GM18907 (cell line): ENCODE results near the gene MMP24OS.

ENCODE experiments used
- ATAC-seq: cut with Tn5 transposase; IDR thresholded peaks from one replicate; pipeline ENCODE4 v1.9.1; 2021; ENCODE audit warnings: mild to moderate bottlenecking, moderate library complexity; ENCODE audit not compliant: unreplicated experiment

The MMP24OS gene

DNA sequence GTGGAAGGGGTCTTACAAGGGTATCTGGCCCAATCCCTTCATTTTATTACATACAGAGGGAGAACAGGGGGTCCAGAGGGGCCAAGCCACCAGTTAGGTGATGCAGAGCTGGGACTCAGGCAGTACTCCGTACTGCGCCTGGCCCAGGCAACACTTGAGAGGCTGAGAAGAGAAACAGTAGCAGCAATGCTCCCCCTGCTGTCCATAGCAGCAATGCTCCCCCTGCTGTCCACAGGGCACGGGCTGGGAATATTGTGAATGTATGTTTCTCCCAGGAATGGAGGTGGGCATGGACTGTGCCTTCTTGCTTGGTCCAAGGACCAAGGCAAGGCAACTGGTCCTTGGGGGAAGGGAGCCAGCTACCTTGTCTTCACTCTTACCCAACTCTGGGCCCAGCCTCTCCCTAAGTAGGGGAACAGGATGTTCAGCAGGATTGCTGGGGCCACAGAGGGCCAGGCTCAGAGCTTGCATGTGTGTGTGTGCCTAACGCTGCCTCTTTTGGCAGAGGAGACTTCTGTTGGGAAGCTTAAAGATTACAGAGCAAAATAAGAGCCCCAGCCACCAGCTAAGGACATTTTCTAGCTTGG lies 29.1 kb upstream of the MMP24OS start:
- ATAC-seq: no peak

DNA sequence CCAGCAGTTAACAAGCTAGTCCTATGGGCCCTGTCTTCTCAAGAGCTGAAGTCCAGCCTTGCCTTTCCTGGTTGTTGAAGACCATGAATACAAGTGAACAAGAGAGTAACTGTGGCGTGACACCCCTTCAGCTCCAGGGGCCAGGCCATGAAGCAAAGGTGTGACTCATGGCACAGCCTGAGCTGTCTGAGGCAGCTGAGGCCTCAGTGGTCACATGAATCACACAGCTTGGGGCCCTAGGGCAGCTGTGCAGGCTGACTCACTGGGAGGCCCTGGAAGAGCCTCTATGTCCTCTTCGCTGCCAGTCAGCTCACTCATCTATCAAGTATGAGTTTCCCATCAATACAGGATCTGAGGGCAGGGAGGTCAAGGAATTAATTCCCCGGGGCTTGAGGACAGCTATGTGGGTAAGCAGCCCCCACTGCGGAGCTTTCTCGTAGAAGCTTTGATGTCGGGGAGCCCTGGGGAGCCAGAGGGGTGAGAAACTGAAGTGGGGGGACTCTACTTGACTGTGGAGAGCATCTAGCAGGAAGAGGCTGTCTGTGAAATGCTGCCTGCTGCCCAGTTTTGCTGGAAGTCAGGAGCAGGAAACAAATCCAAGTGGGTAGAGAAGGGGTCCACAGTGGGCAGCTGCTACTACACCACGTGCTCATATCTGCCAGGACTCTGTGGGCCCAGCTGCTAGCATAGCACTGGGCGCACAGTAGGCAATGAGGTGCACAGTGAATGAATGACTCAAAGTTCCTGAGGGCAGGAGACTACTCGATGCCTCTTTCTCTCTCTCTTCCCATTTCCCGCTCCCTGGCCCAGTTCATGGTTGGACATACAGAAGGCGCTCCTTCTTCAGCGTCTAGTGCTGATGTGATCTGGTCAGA lies 28.0 kb upstream of the MMP24OS start:
- ATAC-seq: no peak

DNA sequence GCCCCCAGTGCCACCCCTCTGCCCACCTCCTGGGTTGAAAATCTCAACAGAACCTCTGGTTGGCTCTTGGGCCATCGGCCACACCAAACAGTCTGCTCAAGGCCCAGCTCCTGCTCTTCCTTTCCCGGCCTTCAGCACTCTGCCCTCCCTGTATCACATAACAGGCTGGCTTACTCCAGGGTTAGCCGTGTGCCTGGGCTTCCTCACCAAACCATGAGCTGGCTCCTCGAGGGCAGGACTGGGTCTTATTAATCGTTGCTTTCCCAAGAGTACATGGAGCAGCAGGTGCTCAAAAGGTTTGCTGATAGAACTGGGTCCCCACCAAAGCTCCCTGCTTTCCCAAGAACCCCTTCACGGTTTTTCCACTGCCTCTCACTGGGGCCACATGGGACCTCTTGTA lies 27.0 kb upstream of the MMP24OS start:
- no peak for ATAC-seq

DNA sequence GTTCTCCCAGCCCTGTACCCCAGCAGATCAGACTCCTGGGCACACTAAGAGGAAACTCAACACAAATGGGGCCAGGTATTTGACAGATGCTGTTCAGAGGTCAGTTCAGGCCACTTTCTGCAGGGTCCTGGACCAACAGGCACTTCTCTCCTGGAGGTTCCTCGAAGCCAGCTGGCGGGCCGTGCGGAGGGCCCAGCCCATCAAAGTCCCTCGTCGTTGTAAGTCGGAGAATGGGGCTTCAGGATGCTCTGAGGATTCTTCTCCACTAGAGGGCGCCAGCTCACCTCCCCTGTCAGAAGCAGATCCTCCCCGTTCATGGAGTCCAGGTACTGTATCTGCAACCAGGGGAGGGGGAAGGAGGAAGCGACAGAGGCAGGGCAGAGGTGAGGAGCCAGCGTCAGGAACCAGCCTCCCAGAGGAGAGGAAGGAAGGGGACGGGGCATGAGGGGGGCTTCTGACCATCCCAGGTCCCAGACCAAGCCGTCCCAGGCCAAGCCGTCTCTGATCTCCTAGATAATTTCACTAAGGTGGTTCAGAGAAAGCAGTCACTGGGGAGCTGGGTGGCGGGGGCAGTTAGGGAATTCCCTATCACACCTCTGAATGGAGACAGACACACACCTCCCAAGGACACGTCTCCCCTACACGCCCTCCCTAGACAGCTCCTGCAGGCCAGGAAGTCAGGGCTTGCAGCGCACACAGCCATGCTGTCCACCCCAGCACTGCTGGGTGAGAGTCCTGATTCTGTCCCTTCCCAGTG lies 26.0 kb upstream of the MMP24OS start:
- peak; percentile 58 for ATAC-seq

DNA sequence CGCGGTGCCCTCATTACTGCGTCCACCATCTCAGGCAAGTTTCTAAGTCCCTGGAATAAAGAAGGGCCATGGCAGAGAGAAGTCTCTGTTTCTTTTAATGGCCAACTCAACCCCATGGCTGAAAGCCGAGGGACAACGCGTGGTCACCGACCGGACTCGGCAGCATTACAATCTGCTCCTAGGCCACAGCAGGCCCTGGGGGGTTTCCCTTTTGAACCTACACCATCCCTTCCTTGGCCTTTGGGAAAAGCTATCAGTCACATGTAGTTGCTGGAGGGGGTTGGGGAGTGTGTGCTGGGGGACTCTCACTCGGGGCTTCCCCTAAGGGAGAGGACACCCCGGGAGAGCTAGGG lies 25.4 kb upstream of the MMP24OS start:
- ATAC-seq: no peak

DNA sequence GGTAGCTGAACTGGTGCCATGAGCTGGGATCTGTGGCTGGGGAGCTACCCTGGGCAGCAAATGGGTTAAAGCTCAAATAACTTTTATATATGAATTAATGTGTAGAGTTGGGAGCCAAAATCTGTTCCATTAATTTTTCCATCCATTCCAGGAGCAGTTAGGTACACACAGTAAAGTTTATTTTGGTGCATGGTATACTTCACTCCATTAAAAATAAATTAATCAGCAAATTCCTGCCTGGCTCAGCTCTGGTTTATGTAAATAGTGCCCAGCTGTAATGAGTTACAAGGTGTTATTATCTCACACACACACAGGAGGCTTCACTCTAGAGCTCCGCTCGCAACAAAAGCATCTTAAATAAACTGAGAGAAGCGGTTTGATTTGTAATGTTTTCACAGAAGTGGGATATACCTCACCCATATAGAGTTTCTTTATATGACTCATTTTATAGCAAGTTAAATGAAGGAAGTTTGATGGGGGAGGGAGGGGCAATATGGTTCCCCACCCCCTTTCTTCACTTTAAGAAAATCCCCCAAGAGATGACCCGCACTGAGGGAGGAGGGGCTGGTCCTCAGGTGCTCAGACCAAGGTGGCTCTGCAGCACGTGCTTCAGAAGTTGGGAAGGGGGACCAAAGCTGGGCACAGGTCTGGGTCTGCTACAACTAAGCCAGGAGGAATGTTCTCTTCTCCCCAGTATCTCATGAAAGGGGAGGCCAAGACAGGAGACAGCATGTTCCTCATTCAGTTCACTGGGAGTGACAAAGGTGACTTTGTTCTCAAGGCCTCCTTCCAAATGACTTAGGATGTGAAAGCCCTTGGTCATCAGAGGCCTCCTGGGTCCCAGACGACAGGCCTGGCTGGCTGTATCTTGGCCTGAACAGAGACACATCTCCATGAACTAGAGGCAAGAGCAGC lies 24.8 kb upstream of the MMP24OS start:
- ATAC-seq: no peak

DNA sequence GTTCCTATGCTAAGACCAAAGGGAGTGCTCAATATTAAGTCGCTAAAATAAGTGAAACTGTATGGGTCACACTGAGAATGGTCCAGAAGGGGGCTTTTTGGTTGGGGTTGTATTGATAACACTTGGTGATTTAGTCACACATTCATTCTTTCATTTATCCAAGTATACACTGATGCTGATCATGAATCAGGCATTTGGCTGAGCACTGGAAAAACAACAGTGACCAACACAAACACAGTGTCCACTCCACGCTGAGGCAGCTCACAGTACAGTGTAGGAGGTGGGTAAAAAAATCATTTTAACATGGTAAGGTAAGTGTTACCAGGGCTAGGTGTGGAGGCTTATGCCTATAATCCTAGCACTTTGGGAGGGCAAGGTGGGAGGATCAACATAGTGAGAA lies 23.5 kb upstream of the MMP24OS start:
- ATAC-seq: no peak

DNA sequence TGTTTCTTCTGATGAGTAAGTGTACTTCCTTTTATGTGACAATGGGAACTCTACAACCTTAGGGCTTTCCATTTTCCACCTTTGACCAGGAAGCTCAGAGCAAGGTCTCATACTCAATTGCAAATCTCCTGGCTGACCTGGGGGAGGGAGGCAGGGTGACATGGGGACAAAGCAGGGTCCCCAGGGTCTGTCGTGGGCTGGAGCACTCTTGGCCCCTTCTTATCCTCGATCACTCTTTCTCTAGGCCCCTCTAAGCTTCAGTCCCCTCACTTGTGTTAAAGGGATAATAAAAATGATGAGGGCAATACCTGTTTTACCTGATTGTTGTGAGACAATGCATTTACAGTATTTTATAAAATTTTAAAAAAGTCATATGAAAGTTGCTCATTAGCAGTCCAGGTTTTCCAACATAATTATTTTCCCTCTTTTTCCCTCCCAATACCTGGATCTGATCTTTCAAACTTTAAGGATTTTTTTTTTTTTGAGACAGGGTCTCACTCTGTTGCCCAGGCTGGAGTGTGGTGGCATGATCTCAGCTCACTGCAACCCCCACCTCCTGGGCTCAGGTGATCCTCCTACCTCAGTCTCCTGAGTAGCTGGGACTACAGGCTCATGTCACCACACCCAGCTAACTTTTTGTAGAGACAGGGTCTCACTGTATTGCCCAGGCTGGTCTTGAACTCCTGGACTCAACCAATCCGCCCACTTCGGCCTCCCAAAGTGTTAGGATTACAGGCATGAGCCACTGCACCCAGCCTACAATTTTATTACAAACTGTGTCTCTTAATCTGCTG lies 22.7 kb upstream of the MMP24OS start:
- no peak for ATAC-seq

DNA sequence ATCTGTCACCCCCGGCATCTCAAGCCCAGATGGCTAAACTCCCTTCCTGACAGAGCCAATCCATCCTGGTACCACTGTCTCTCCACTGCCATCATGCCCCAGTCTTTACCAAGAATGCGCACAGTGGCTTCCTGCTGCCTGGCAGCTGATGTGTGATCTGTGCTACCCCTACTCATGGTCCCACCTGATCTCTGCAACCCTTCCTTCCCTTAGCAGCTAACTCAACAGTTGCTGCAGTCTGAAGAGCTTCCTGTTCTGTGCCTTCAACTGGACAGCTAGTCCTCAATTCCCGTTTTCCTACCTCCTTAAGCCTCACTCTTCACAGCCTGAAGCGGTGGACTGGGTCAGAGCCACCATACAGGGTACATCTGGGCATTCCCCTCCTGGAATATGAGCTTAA lies 21.9 kb upstream of the MMP24OS start:
- ATAC-seq: no peak

DNA sequence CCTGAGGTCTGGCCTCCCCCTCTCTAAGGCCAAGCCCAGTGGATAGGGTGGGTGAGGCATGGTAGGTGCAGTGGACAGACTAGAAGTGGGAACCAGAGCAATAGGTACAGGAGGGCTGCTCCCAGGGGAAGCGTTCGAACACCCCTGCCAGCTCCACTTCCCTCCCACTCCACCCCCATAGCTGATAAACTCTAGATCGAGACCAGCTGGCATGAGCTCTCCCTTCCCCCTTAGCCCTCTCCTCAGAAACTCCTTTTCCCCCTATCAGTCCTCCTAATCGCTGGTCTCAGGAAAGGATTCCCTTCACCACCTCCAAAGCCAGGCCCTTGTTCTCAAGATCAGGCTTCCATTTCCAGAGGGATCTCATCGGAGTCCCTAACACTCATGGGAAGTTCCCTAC lies 20.3 kb upstream of the MMP24OS start:
- no peak for ATAC-seq

DNA sequence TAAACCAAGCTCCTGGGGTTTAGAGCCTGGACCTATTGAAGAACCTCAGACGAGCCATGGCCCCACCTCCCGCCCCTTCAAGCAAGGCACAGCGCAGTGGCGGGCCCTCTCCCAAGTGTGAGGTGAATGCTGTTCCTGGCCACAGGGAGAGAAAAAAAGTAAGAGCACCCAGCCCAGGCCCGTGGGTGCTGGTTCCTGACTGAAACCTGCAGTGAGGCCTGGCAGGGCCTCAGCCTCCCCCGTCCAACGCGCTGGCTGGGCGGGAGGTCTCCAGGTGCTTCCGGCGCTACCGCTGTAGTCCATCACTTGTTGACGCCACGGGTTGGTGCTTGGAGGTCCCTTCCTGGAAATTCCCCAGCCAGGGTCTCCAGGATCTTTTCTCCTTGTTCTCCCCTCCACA lies 19.8 kb upstream of the MMP24OS start:
- ATAC-seq: no peak

DNA sequence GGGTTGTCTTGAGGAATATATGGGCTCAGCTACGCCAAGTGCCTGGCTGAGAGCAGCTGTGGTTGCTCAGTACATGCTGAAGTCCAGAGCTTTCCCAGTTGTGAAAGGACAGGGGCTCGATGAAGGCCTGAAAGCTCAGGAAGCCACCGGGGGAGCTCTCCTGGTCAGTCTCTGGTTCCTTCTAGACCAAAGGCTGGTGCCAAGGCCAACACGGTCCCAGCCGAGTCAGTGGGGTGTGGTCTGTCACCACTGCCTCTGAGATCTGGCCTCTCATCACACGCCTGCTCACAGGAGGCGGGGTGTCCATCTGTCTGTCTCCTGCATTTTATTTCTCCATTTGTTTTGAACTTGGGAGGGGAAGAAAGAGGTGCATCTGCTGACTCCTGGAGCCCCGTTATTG lies 19.2 kb upstream of the MMP24OS start:
- no peak for ATAC-seq

DNA sequence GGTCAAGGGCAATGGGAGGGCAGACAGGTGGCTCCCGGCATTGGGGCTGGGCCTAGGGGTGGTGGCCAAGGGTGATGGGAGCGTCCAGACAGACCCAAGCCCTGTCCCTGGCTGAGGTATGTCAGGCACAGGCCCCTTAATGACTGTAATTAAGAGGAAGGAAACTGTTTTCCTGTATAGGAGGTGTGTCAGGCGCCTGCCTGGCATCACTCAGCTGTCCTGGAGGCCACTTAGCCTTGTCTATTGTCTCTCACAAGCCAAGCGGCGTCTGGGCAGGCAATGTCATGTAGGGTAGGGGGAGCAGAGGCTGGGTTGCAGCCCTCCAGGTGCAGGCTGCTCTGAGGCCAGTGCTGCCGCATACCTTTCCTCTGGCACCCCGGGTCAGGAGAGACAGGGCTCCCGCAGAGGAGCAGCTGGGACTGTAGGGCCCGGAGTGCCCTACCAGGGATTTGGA lies 18.2 kb upstream of the MMP24OS start:
- no peak for ATAC-seq

DNA sequence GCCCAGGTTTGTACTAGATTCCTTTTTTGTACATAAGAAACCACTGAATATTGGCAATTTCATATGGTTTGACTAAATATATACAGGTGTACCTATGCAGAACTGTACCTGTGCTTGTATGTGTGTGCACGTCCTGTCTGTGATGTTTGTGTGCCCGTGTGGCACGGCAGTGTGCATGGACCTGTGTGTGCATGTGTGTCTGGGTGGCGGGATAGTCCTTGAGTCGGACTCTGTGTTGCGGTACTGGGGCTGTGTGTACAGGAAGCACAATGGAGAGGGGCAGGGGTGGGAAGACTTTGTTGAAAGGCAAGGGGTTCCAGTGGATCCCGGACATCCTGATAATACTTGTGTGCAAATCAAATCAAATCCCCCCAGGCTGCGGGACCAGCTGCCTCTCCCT lies 17.8 kb upstream of the MMP24OS start:
- no peak for ATAC-seq

DNA sequence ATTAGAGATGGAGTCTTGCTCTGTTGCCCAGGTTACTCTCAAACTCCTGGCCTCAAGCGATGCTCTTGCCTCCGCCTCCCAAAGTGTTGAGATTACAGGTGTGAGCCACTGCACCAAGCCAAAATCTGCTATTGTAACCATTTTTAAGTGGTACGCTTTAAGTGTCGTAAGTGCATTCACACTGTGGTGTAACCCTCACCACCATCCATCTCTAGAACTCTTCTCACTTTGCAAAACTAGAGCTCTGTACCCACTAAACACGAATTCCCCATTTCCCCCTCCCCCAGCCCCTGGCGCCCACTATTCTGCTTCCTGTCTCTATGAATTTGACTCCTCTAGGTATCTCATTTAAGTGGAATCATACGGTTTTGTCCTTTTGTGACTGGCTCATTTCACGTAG lies 17.1 kb upstream of the MMP24OS start:
- no peak for ATAC-seq

DNA sequence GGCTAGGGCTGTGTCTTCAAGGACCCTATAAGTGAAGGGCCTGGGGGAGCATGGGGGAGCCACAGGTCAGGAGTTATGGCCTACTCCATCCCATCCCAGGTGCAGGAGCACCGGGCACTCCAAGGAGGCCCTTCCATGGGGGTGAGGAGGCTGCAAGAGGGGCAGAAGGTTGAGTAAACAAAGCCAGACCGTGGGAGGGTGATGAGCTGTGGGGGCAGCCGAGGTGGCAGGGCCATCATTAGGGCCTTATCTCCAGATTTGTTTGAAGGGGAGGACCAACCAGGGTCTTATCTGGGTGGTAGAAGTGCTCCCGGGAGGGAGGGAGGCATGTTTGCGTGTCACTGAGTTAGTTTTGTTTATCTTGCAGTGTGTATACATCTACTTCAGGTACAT lies 16.4 kb upstream of the MMP24OS start:
- ATAC-seq: no peak

DNA sequence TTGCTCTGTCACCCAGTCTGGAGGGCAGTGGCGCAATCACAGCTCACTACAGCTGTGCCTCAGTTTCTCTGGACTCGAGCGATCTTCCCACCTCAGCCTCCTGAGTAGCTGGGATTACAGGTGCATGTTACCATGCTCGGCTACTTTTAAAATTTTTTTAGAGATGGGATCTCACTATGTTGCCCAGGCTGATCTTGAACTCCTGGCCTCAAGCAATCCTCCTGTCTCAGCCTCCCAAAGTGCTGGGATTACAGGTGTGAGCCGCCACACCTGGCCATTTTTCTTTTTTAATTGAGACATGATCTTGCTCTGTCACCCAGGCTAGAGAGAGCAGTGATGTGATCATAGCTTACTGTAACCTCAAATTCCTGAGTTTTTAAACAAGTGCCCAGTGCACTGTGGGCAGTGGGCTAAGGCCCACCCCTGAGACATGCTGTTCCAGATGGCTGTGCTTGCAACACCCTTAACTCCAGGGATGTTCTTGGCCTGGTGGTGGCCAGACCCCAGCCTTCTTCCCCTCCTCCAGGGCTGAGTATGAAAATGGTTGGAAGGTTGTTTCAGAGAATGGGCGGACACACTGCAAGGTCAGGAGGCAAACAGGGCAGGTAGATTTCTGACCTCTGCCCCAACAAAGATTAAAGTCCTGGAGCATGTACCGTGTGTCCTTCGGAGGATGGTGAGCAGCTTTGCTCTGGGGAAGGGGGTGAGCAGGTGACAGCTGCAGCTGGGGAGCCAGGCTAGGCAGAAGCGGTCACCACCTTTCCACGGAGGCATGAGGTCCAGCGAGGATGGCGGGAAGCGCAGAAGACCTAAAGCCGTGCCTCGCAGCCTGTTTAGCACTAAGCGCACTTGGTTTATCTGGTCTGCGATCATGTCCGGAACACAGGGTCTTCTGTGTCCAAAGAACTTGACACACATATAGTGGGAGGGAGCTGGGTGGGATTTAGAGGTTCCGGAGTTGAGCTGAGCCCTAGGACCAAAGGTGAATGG lies 15.7 kb upstream of the MMP24OS start:
- ATAC-seq: no peak

DNA sequence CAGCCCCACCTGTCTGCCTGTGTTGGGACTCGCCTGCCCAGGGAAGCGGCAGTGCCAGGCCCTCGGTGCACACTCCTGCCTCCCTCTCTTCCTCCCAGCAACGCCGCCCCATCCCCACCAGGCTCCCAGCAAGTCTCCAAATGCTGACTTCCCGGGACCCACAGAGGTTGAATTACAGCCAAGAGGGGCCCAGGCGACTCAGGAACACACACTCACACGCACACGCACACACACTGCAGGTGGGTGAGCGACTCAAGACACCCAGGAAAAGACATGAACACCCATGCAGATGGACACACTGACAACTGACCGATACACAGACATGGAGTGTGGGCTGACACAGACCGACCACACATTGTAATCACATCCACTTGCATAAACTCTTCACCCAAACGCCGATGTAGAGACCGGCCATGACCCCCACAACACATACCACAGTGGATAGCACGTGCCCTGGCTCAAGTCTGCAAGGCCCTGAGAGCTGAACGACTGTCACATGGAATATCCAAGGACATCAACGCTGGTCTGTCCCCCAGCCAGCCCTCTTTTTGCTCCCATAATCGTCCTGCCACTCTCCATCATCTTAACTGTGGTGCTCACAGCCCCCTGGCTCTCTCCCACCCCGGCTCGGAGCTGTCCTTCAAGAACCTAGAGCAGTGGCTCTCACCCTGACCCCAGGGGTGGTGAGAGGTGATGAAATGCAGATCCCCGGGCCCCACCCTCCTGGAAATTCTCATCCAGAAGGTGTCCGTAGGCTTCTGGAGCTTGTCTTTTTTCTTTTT lies 14.8 kb upstream of the MMP24OS start:
- ATAC-seq: no peak
